K562 (cell line): ENCODE data around the gene NRN1L. TPM values are rescaled to one million over a fixed set of nuclear protein-coding genes. Genes with fewer than 3 reads are reported as not detected.
A peak's percentile ranks its signal among the peaks of the same experiment; 100 is the strongest.

Experiments used
- CBX1 ChIP-seq: sonication (generic); IDR thresholded peaks from 2 replicates; pipeline ENCODE4 v1.6.1; 2016; ENCODE audit warnings: antibody characterized with exemption, low read depth, mild to moderate bottlenecking
- CTBP1 ChIP-seq: fragments of 450-650 bp; IDR thresholded peaks from 2 replicates; pipeline ENCODE4 v1.6.1; 2016; ENCODE audit warnings: borderline replicate concordance
- HDAC1 ChIP-seq, 2 experiments: fragments of 450-650 bp; IDR thresholded peaks; 2 replicates each; pipeline ENCODE4 v1.6.1; 2016 to 2017; ENCODE audit warnings: inconsistent platforms in 1 of 2, mild to moderate bottlenecking in 1 of 2, moderate library complexity in 1 of 2
- IFI16 ChIP-seq: fragments of 250-450 bp; sonication (Bioruptor Pico); IDR thresholded peaks from 2 replicates; pipeline ENCODE4 v2.1.2; 2022; ENCODE audit warnings: mild to moderate bottlenecking, inconsistent platforms
- NCOR1 ChIP-seq: fragments of 450-650 bp; IDR thresholded peaks from 2 replicates; pipeline ENCODE4 v1.6.1; 2016; ENCODE audit warnings: mild to moderate bottlenecking, moderate library complexity
- POLR2G ChIP-seq: fragments of 200-400 bp; formaldehyde crosslinking; IDR thresholded peaks from 2 replicates; pipeline ENCODE4 v1.6.1; 2017; ENCODE audit warnings: low read depth, mild to moderate bottlenecking, antibody characterized with exemption, low read length, moderate library complexity
- SLC30A9 ChIP-seq: fragments of 250-450 bp; sonication (Bioruptor Pico); IDR thresholded peaks from 2 replicates; pipeline ENCODE4 v1.8.0; 2022; ENCODE audit warnings: mild to moderate bottlenecking, moderate library complexity
- TCF7 ChIP-seq: sonication (generic); IDR thresholded peaks from 2 replicates; pipeline ENCODE4 v1.6.1; 2016; ENCODE audit warnings: antibody characterized with exemption, borderline replicate concordance
- YY1 ChIP-seq, 3 experiments: IDR thresholded peaks; 2 replicates each; pipeline ENCODE4 v1.6.1; 2011; ENCODE audit warnings: low read length in 2 of 3, mild to moderate bottlenecking in 2 of 3, moderate library complexity in 2 of 3, borderline replicate concordance in 1 of 3, control low read depth in 1 of 3, low read depth in 1 of 3; ENCODE audit not compliant: insufficient read depth in 3 of 3, insufficient replicate concordance in 2 of 3, control insufficient read depth in 1 of 3, insufficient read length in 1 of 3; ENCODE audit errors: extremely low read depth in 1 of 3
- ZNF146 ChIP-seq: IDR thresholded peaks from one replicate; pipeline ENCODE4 v1.6.1; 2018; ENCODE audit warnings: missing compliant biosample characterization; ENCODE audit not compliant: unreplicated experiment
- ZNF165 ChIP-seq: fragments of 250-450 bp; sonication (Bioruptor Pico); IDR thresholded peaks from 2 replicates; pipeline ENCODE4 v1.4.0; 2020; ENCODE audit warnings: borderline replicate concordance
- ZNF407 ChIP-seq: fragments of 450-650 bp; IDR thresholded peaks from 2 replicates; pipeline ENCODE4 v1.6.1; 2016; ENCODE audit warnings: low read depth
- ZNF431 ChIP-seq: sonication (generic); formaldehyde crosslinking; IDR thresholded peaks from 2 replicates; pipeline ENCODE4 v1.8.0; 2022; ENCODE audit warnings: mild to moderate bottlenecking, missing genetic modification reagents
- ZNF609 ChIP-seq: sonication (generic); formaldehyde crosslinking; IDR thresholded peaks from 2 replicates; pipeline ENCODE4 v1.8.1; 2023; ENCODE audit warnings: missing genetic modification reagents, mild to moderate bottlenecking, borderline replicate concordance
- polyA plus RNA-seq, 8 experiments: library from polyadenylated mRNA; depleted of rRNA in 4 of 8; stranded (reverse) in 5 of 8; unstranded in 3 of 8; fragments of >200 nt; fragmentation: Nextera tagmentation in 2 of 8; fragmentation: Illumina TruSeq in 1 of 8; extraction: Ambion mirVana in 2 of 8; extraction: Trizol in 1 of 8; gene quantifications; 2 replicates each; pipeline versions ENCODE4 v1.2.1 to v1.2.3, GENCODE V29; 2011 to 2014; ENCODE audit warnings: inconsistent platforms in 1 of 8, missing spikeins in 1 of 8
- total RNA-seq, 7 experiments: library from RNA; depleted of rRNA in 6 of 7; stranded (reverse); fragments of >200 nt in 6 of 7; fragmentation: Illumina TruSeq in 2 of 7; extraction: Trizol in 2 of 7; gene quantifications; 2 replicates each; pipeline versions ENCODE4 v1.2.1 to v1.2.3, GENCODE V29; 2011 to 2021; ENCODE audit warnings: low replicate concordance in 1 of 7

The NRN1L gene
- total and polyA plus RNA-seq, 9 of the 15 experiments (the other 6 are each of a cell fraction or from before 2014, with no cell fraction given), result 0.22 to 0.86 (median 0.61) TPM; not detected in 5

- TF ChIP-seq POLR2G, result peak; percentile 93
- TF ChIP-seq ZNF431, result peak; percentile 80
- no peak for TF ChIP-seq IFI16 (CRISPR knock-in tag)
- TF ChIP-seq ZNF165 (CRISPR knock-in tag), result no peak
- peak in 1 of 2 experiments; percentile 49; a peak in 2 of 4 replicates for TF ChIP-seq HDAC1 (IDR thresholded peaks at IDR 0.05)
- TF ChIP-seq TCF7, result 0 out of 2 replicates have a peak, but pooled peaks have one; percentile 54
- TF ChIP-seq ZNF609 (CRISPR knock-in tag), result no peak; the same call in 1 of the 2 replicates
- TF ChIP-seq ZNF407, result peak; percentile 92
- peak; percentile 74; the same call in 1 of the 2 replicates for TF ChIP-seq CTBP1
- TF ChIP-seq YY1 (IDR thresholded peaks at IDR 0.05; ENCODE audit: borderline replicate concordance in 1 of 3, control insufficient read depth in 1 of 3, extremely low read depth in 1 of 3, insufficient read depth in 3 of 3, insufficient read length in 1 of 3, insufficient replicate concordance in 2 of 3, low read depth in 1 of 3, low read length in 2 of 3), result peak; percentile 37 to 83 (median 68)
- TF ChIP-seq CBX1, result no peak
- TF ChIP-seq SLC30A9, result no peak
- no peak; the same call in 1 of the 2 replicates for TF ChIP-seq NCOR1
- no peak for TF ChIP-seq ZNF146 (CRISPR knock-in tag)
These were observed 38.2 kb upstream of the NRN1L start, which contains the start of gene NUTF2 (continued) for GRCh38 chr16:67846320-67847063.
